Astrocyte of the spinal cord (primary cell): ENCODE measurements around the gene SMARCE1.

Experiments
- DNase-seq: peaks from one replicate; pipeline ENCODE4 v3.0.0; 2011; ENCODE audit warnings: low read depth, low spot score
- H3K4me3 ChIP-seq: 2 replicates; pipeline ENCODE4 v1.5.1; 2011; ENCODE audit warnings: low read depth, mild to moderate bottlenecking, low read length, moderate library complexity
- CTCF ChIP-seq: IDR thresholded peaks from 2 replicates; pipeline ENCODE4 v1.5.1; 2012; ENCODE audit warnings: low read depth, mild to moderate bottlenecking, low read length, inconsistent platforms
- in situ Hi-C: cut with HindIII; loops from 2 replicates; pipeline ENCODE4 v1.10.0; 2017; ENCODE audit warnings: low sequenced_read_pairs

The SMARCE1 gene

GRCh38 chr17:40598619-40599467 lies 48.8 kb downstream of the SMARCE1 start:
- no peak for TF ChIP-seq CTCF
- no peak overlapping the region for H3K4me3 ChIP-seq
- in situ Hi-C loops = no loop called here
- DNase-seq = peak; percentile 25

GRCh38 chr17:40598301-40598618 lies 49.4 kb downstream of the SMARCE1 start:
- TF ChIP-seq CTCF = no peak
- no peak for DNase-seq
- no peak overlapping the region for H3K4me3 ChIP-seq
- in situ Hi-C loops = no loop called here

GRCh38 chr17:40597556-40598300 lies 49.9 kb downstream of the SMARCE1 start:
- no peak overlapping the region for H3K4me3 ChIP-seq
- no peak for TF ChIP-seq CTCF
- no peak for DNase-seq
- in situ Hi-C loops = no loop called here

- H3K4me3 ChIP-seq = no peak overlapping the region
- in situ Hi-C loops = no loop called here
- no peak for TF ChIP-seq CTCF
- DNase-seq = no peak
Measured at GRCh38 chr17:40597156-40597555, 50.5 kb downstream of the SMARCE1 start.

- H3K4me3 ChIP-seq = no peak overlapping the region
- in situ Hi-C loops = no loop called here
- no peak for TF ChIP-seq CTCF
- DNase-seq = no peak
Measured at GRCh38 chr17:40596261-40596919, 51.2 kb downstream of the SMARCE1 start.

GRCh38 chr17:40590742-40591141 lies 56.9 kb downstream of the SMARCE1 start:
- DNase-seq = no peak
- H3K4me3 ChIP-seq = no peak overlapping the region
- in situ Hi-C loops = no loop called here
- TF ChIP-seq CTCF = no peak
